ENCODE data around the gene SS18L1.

DNA sequence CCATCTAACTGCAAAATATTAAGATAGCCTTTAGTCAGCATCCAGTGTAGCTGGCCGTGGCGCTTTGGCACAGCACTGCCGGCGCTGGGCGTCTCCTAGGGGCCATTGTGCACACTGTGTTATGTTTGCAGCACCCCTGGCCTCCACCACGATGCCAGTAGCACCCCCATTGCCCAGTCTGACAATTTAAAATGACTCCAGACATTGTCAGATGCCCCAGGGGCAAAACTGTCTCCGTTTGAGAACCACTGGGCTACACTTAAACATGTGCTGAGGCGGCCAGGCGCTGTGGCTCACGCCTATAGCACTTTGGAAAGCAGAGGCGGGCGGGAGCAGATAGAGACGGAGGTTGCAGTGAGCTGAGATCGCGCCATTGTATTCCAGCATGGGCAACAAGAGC, 33.3 kb downstream of the SS18L1 start:
- TF ChIP-seq, protein P1, sequence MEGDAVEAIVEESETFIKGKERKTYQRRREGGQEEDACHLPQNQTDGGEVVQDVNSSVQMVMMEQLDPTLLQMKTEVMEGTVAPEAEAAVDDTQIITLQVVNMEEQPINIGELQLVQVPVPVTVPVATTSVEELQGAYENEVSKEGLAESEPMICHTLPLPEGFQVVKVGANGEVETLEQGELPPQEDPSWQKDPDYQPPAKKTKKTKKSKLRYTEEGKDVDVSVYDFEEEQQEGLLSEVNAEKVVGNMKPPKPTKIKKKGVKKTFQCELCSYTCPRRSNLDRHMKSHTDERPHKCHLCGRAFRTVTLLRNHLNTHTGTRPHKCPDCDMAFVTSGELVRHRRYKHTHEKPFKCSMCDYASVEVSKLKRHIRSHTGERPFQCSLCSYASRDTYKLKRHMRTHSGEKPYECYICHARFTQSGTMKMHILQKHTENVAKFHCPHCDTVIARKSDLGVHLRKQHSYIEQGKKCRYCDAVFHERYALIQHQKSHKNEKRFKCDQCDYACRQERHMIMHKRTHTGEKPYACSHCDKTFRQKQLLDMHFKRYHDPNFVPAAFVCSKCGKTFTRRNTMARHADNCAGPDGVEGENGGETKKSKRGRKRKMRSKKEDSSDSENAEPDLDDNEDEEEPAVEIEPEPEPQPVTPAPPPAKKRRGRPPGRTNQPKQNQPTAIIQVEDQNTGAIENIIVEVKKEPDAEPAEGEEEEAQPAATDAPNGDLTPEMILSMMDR (conservative IDR thresholded peaks at IDR 0.05; ENCODE audit: low read length): no peak
- TF ChIP-seq EZH2phosphoT487 (IDR thresholded peaks at IDR 0.05; ENCODE audit: borderline replicate concordance): no peak
